Choroid plexus epithelial cell (primary cell): ENCODE results near the gene C17orf114.

Source experiments
- DNase-seq: peaks from one replicate; pipeline ENCODE4 v3.0.0-alpha.2; 2010; ENCODE audit warnings: low read depth
- H3K4me3 ChIP-seq: 2 replicates; pipeline ENCODE4 v1.5.1; 2011; ENCODE audit warnings: low read depth, mild to moderate bottlenecking, control low read depth, low read length, moderate library complexity
- TF ChIP-seq, protein P1 (sequence below): conservative IDR thresholded peaks from 2 replicates; pipeline ENCODE4 v1.5.1; 2011; ENCODE audit warnings: low read depth, mild to moderate bottlenecking, control low read depth, inconsistent platforms, low read length, moderate library complexity

Gene C17orf114

DNA sequence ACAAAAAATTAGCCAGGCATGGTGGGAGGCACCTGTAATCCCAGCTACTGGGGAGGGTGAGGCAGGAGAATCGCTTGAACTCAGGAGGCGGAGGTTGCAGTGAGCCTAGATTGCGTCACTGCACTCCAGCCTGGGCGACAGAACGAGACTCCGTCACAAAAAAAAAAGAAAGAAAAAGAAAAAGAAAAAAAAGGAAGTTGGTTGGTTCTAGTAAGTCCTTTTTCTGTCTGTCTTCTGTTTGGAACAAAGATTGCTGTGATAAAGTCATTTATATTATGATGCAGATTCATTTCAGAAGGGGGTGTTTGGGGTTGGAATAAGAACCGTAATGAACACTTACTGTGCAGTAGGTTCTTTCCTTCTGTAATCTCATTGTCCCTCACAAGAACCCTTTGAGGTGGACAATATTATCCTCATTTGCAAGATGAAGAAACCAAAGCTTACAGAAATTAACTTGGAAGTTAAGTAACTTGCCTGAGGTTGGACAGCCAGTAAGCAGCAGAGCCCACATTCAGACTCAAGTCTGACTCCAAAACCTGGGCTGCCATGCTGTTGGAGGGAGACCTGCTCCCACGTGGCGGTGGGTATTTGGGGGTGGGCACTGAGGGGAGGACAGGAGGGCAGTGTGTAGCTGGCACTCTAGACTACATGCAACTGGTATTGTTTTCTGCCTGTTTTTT lies 41.3 kb upstream of the C17orf114 start:
- no peak for DNase-seq
- no peak overlapping the region for H3K4me3 ChIP-seq
- TF ChIP-seq, protein P1, sequence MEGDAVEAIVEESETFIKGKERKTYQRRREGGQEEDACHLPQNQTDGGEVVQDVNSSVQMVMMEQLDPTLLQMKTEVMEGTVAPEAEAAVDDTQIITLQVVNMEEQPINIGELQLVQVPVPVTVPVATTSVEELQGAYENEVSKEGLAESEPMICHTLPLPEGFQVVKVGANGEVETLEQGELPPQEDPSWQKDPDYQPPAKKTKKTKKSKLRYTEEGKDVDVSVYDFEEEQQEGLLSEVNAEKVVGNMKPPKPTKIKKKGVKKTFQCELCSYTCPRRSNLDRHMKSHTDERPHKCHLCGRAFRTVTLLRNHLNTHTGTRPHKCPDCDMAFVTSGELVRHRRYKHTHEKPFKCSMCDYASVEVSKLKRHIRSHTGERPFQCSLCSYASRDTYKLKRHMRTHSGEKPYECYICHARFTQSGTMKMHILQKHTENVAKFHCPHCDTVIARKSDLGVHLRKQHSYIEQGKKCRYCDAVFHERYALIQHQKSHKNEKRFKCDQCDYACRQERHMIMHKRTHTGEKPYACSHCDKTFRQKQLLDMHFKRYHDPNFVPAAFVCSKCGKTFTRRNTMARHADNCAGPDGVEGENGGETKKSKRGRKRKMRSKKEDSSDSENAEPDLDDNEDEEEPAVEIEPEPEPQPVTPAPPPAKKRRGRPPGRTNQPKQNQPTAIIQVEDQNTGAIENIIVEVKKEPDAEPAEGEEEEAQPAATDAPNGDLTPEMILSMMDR: no peak

- DNase-seq: no peak
- TF ChIP-seq, protein P1: no peak
- no peak overlapping the region for H3K4me3 ChIP-seq
These were observed 40.2 kb upstream of the C17orf114 start for GRCh38 chr17:4842376-4842775.

- H3K4me3 ChIP-seq: no peak overlapping the region
- TF ChIP-seq, protein P1: no peak
- no peak for DNase-seq
These were observed 38.7 kb upstream of the C17orf114 start for GRCh38 chr17:4840893-4841242.

GRCh38 chr17:4839965-4840892 lies 38.1 kb upstream of the C17orf114 start:
- no peak overlapping the region for H3K4me3 ChIP-seq
- no peak for DNase-seq
- TF ChIP-seq, protein P1: no peak

- TF ChIP-seq, protein P1: no peak
- no peak for DNase-seq
- no peak overlapping the region for H3K4me3 ChIP-seq
These were observed 37.1 kb upstream of the C17orf114 start for GRCh38 chr17:4839221-4839620.

DNA sequence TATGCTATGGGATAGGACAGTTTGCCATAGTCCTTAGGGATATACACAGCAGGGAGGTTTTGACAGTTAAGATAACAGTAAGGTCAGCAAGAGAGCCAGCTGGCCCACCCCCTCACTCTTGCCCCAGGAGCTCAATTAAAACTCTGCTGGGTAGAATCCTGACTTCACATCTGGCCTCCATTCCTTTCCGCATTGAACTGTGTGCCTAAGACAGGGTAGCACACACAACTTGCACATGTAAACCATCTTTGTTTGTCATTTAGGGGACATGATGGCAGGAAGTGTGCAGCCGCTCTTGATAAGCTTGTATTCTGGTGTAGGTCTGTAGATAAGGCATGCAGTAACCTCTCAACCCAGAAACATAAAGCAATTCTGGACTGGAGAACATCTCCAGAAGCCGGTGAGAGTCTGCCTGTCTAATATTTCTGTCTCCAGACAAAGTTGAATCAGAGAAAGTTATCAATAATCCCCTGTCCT lies 36.2 kb upstream of the C17orf114 start:
- no peak for DNase-seq
- no peak overlapping the region for H3K4me3 ChIP-seq
- TF ChIP-seq, protein P1: no peak
